ENCODE results near the gene GRID1.

Gene GRID1

GRCh38 chr10:85643845-85644525, 722.6 kb downstream of the GRID1 start (continued):
- TF ChIP-seq, protein P1, sequence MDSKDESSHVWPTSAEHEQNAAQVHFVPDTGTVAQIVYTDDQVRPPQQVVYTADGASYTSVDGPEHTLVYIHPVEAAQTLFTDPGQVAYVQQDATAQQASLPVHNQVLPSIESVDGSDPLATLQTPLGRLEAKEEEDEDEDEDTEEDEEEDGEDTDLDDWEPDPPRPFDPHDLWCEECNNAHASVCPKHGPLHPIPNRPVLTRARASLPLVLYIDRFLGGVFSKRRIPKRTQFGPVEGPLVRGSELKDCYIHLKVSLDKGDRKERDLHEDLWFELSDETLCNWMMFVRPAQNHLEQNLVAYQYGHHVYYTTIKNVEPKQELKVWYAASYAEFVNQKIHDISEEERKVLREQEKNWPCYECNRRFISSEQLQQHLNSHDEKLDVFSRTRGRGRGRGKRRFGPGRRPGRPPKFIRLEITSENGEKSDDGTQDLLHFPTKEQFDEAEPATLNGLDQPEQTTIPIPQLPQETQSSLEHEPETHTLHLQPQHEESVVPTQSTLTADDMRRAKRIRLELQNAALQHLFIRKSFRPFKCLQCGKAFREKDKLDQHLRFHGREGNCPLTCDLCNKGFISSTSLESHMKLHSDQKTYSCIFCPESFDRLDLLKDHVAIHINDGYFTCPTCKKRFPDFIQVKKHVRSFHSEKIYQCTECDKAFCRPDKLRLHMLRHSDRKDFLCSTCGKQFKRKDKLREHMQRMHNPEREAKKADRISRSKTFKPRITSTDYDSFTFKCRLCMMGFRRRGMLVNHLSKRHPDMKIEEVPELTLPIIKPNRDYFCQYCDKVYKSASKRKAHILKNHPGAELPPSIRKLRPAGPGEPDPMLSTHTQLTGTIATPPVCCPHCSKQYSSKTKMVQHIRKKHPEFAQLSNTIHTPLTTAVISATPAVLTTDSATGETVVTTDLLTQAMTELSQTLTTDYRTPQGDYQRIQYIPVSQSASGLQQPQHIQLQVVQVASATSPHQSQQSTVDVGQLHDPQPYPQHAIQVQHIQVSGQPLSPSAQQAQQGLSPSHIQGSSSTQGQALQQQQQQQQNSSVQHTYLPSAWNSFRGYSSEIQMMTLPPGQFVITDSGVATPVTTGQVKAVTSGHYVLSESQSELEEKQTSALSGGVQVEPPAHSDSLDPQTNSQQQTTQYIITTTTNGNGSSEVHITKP (tag by site-specific recombination; IDR thresholded peaks at IDR 0.05): peak; percentile 83
- peak; percentile 81 for TF ChIP-seq ZXDB (tag by site-specific recombination; IDR thresholded peaks at IDR 0.05)
- no peak for TF ChIP-seq ZNF24 (tag by site-specific recombination; IDR thresholded peaks at IDR 0.05)
- TF ChIP-seq ZNF561 (tag by site-specific recombination; IDR thresholded peaks at IDR 0.05; ENCODE audit: borderline replicate concordance): no peak
- TF ChIP-seq ZNF558 (tag by site-specific recombination; IDR thresholded peaks at IDR 0.05): 0 out of 2 replicates have a peak, but pooled peaks have one; percentile 32
- TF ChIP-seq, protein P2, sequence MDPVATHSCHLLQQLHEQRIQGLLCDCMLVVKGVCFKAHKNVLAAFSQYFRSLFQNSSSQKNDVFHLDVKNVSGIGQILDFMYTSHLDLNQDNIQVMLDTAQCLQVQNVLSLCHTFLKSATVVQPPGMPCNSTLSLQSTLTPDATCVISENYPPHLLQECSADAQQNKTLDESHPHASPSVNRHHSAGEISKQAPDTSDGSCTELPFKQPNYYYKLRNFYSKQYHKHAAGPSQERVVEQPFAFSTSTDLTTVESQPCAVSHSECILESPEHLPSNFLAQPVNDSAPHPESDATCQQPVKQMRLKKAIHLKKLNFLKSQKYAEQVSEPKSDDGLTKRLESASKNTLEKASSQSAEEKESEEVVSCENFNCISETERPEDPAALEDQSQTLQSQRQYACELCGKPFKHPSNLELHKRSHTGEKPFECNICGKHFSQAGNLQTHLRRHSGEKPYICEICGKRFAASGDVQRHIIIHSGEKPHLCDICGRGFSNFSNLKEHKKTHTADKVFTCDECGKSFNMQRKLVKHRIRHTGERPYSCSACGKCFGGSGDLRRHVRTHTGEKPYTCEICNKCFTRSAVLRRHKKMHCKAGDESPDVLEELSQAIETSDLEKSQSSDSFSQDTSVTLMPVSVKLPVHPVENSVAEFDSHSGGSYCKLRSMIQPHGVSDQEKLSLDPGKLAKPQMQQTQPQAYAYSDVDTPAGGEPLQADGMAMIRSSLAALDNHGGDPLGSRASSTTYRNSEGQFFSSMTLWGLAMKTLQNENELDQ (tag by site-specific recombination; IDR thresholded peaks at IDR 0.05; ENCODE audit: low read depth): no peak
- TF ChIP-seq, protein P3, sequence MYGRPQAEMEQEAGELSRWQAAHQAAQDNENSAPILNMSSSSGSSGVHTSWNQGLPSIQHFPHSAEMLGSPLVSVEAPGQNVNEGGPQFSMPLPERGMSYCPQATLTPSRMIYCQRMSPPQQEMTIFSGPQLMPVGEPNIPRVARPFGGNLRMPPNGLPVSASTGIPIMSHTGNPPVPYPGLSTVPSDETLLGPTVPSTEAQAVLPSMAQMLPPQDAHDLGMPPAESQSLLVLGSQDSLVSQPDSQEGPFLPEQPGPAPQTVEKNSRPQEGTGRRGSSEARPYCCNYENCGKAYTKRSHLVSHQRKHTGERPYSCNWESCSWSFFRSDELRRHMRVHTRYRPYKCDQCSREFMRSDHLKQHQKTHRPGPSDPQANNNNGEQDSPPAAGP (tag by site-specific recombination; IDR thresholded peaks at IDR 0.05): peak; percentile 87; the same call in 1 of the 2 replicates
- no peak for TF ChIP-seq ZNF2 (tag by site-specific recombination; IDR thresholded peaks at IDR 0.05)
- no peak for TF ChIP-seq ZSCAN16 (tag by site-specific recombination; IDR thresholded peaks at IDR 0.05)
- TF ChIP-seq ZNF148 (tag by site-specific recombination; IDR thresholded peaks at IDR 0.05; ENCODE audit: borderline replicate concordance): no peak
- no peak for TF ChIP-seq ZFP69B (tag by site-specific recombination; IDR thresholded peaks at IDR 0.05)
- 0 out of 2 replicates have a peak, but pooled peaks have one; percentile 14 for TF ChIP-seq ZNF692 (tag by site-specific recombination; IDR thresholded peaks at IDR 0.05)
- peak; percentile 74 for TF ChIP-seq ZNF366 (tag by site-specific recombination; conservative IDR thresholded peaks at IDR 0.05)
- TF ChIP-seq ZNF791 (tag by site-specific recombination; IDR thresholded peaks at IDR 0.05): no peak
- peak; percentile 81 for TF ChIP-seq WT1 (tag by site-specific recombination; IDR thresholded peaks at IDR 0.05)
- peak; percentile 89 for TF ChIP-seq KLF8 (tag by site-specific recombination; IDR thresholded peaks at IDR 0.05)
